ENCODE data around the gene FAP.

The FAP gene

GRCh38 chr2:162126111-162126519 lies 117.1 kb downstream of the FAP start:
- no peak for DNase-seq

DNA sequence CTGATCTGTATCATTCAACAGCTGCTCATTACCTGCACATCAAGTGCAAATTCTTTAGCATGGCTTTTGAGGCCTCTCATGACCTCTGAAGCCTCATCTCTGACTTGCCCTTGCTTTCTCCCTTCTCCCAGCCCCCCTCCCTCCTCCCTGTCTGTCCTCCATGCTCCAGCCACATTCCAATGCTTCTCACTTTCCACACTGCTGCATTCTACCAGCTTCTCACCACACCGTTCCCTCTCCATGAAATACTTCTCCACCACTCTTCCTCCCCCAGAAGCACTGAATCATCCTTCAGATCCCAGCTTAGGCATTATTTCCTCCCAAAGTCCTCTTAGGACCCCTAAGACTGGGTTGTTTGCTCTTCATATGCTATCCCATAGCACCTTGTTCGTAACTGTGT lies 118.1 kb downstream of the FAP start:
- no peak for DNase-seq

DNA sequence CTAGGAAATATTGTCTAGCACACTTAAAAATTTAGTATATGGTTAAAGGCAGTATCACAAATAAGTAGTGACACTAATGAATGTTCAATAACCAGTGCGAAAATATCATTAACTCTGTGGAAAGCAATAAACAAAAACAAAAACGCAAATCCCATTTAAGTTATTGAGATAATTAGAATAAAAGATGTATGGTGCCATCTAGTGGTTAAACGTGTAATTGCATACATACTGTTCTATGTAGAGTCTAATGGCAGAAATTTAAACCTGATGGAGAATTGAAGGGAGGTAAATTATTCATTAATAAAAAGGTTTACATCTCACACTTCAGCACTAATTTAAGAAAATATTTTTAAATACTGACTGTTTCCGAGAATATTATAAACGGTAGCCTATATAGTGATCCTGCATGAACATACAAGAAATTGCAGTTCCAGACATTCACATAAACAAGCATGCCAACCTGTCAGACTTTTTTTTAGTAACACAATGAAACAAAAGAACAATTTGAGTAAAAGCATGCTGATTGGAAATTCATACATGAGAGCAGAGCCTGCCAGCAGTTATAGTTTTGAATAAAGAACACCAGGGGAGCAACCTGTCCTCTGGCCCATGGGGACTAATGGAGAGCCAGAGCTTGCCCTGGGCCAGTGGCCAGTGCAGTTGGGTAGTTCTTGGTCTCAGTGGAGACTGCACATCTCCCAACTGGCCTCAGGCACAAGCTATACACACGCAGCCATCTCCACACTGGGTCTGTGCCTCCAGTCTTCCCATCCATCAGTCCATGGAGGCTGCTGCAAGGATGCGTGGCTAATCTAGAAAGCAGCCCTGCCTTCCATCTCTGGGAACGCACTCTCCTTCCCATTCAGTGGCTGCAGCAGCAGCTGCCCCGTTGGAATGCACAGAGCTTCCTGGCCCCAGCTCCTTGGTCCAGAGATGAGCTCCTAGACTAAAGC lies 119.2 kb downstream of the FAP start:
- DNase-seq = no peak

Measured in right kidney (tissue), 1 donor.